Stomach (tissue), 9 donors: ENCODE results near the gene MX2. TPM values are rescaled to one million over a fixed set of nuclear protein-coding genes. Genes with fewer than 3 reads are reported as not detected.

ENCODE experiments used
- DNase-seq, 2 donors: peaks; one replicate each; pipeline versions ENCODE4 v3.0.0 to v3.0.0-alpha.2; 2013 to 2019
- H3K27ac ChIP-seq, 5 donors: fragments of 200-600 bp in 4 of 5; sonication (generic) in 4 of 5; one replicate each; pipeline ENCODE4 v1.5.1; 2013 to 2019; ENCODE audit warnings: mild to moderate bottlenecking in 1 of 5, moderate library complexity in 1 of 5
- H3K27me3 ChIP-seq, 3 donors: fragments of 200-600 bp; sonication (generic); one replicate each; pipeline ENCODE4 v1.5.1; 2017 to 2019; ENCODE audit warnings: mixed run types in 1 of 3
- H3K36me3 ChIP-seq, 4 donors: fragments of 200-600 bp; sonication (generic); 1 replicate in 3 of 4; 2 replicates in 1 of 4; pipeline ENCODE4 v1.5.1; 2016 to 2019
- H3K4me1 ChIP-seq, 4 donors: fragments of 200-600 bp; sonication (generic); one replicate each; pipeline ENCODE4 v1.5.1; 2016 to 2019
- H3K4me3 ChIP-seq, 4 donors: fragments of 200-600 bp; sonication (generic) in 3 of 4; one replicate each; pipeline ENCODE4 v1.5.1; 2016 to 2019; ENCODE audit warnings: mild to moderate bottlenecking in 1 of 4
- H3K9me3 ChIP-seq, 4 donors: fragments of 200-600 bp; sonication (generic); one replicate each; pipeline ENCODE4 v1.5.1; 2016 to 2019
- CTCF ChIP-seq, 7 experiments: fragments of 450-650 bp in 4 of 7; fragments of 200-600 bp in 3 of 7; sonication (generic) in 3 of 7; IDR thresholded peaks; one replicate each; pipeline ENCODE4 v1.5.1; 2016 to 2019; ENCODE audit warnings: antibody characterized with exemption in 7 of 7, control low read depth in 2 of 7, mild to moderate bottlenecking in 1 of 7
- EP300 ChIP-seq: sonication (generic); formaldehyde crosslinking; IDR thresholded peaks from one replicate; pipeline ENCODE4 v1.6.1; 2017; ENCODE audit warnings: antibody characterized with exemption
- POLR2A ChIP-seq, 4 donors: fragments of 450-650 bp; IDR thresholded peaks; one replicate each; pipeline ENCODE4 v1.6.1; 2016; ENCODE audit warnings: antibody characterized with exemption in 4 of 4, control low read depth in 2 of 4, mild to moderate bottlenecking in 1 of 4, moderate library complexity in 1 of 4
- POLR2AphosphoS5 ChIP-seq, 3 donors: sonication (generic); formaldehyde crosslinking; IDR thresholded peaks; one replicate each; pipeline ENCODE4 v1.6.1; 2016; ENCODE audit warnings: antibody characterized with exemption in 3 of 3
- whole genome bisulfite sequencing, 5 donors: extraction: QIAGEN DNeasy Blood & Tissue Kit in 3 of 5; methylation state at CpG; one replicate each; pipeline versions ENCODE4 v1.1.5 to v1.1.7; 2013 to 2018; 5-methylcytosine and 5-hydroxymethylcytosine counted together
- intact Hi-C: fragments of 100-400 bp; cut with DNase I; formaldehyde crosslinking; loops from one replicate; pipeline ENCODE4 v1.15.1; 2023; ENCODE audit warnings: low total_unique reads
- polyA plus RNA-seq, 3 donors: library from polyadenylated mRNA; stranded (reverse); fragments of 200-250 nt; gene quantifications; one replicate each; pipeline ENCODE4 v1.2.3, GENCODE V29; 2013
- total RNA-seq, 5 donors: library from RNA; depleted of rRNA; stranded (reverse); fragments of >200 nt; gene quantifications; one replicate each; pipeline versions ENCODE4 v1.1.0 to v1.2.3, GENCODE V29; 2014 to 2016
- donor health status: healthy with polysubstance abuse.
- donor health status: Bipolar disorder and iron deficiency.
- donor health status: healthy.

MX2 gene
- total and polyA plus RNA-seq, 8 donors: 5.0 to 85.8 (median 18.0) TPM

GRCh38 chr21:41345356-41345755 lies 16.5 kb upstream of the MX2 start:
- peak in 1 of 3 donors; percentile 10 for TF ChIP-seq POLR2AphosphoS5 (IDR thresholded peaks at IDR 0.05)
- TF ChIP-seq CTCF (IDR thresholded peaks at IDR 0.05): no peak
- Histone ChIP-seq H3K27me3 (no peaks in the 10 kb centered on the region), H3K36me3 (peaks cover 0 to 9% (median 2%) of the 10 kb centered on the region in 4 donors), H3K27ac (peak overlapping the region; percentile 14 to 79 (median 52)), H3K4me1 (peaks cover 0 to 27% (median 7%) of the 10 kb centered on the region in 4 donors), H3K4me3 (no peak overlapping the region), H3K9me3 (peaks cover 0 to 4% (median 0%) of the 10 kb centered on the region in 4 donors)
- intact Hi-C loops: no loop called here
- peak in 1 of 2 donors; percentile 74 for DNase-seq
- 81 to 91% (median 90%) methylated on average over 4 of the region's 4 CpGs for WGBS, 5 donors

GRCh38 chr21:41345934-41346685 lies 15.7 kb upstream of the MX2 start:
- no peak for TF ChIP-seq EP300
- no peak for TF ChIP-seq CTCF (IDR thresholded peaks at IDR 0.05)
- TF ChIP-seq POLR2A (IDR thresholded peaks at IDR 0.05): no peak
- peak in 1 of 3 donors; percentile 64 for TF ChIP-seq POLR2AphosphoS5 (IDR thresholded peaks at IDR 0.05)
- Histone ChIP-seq H3K27me3 (no peaks in the 10 kb centered on the region), H3K36me3 (peaks cover 0 to 9% (median 2%) of the 10 kb centered on the region in 4 donors), H3K9me3 (peaks cover 0 to 4% (median 0%) of the 10 kb centered on the region in 4 donors), H3K4me3 (no peak overlapping the region), H3K27ac (peak overlapping the region; percentile 52 to 79 (median 69)), H3K4me1 (peaks cover 0 to 27% (median 7%) of the 10 kb centered on the region in 4 donors)
- WGBS, 5 donors: 35 to 60% (median 45%) methylated on average over 13 of the region's 13 CpGs
- intact Hi-C loops: no loop called here
- DNase-seq: peak; percentile 80 to 84

- Histone ChIP-seq H3K27me3 (peaks cover 0 to 6% (median 0%) of the 10 kb centered on the region in 3 donors), H3K9me3 (peaks cover 0 to 4% (median 0%) of the 10 kb centered on the region in 4 donors), H3K36me3 (peaks cover 0 to 9% (median 2%) of the 10 kb centered on the region in 4 donors), H3K4me1 (peaks cover 0 to 27% (median 7%) of the 10 kb centered on the region in 4 donors), H3K27ac (peak overlapping the region; percentile 47 to 79 (median 55)), H3K4me3 (no peak overlapping the region)
- no peak for DNase-seq
- WGBS, 5 donors: 76 to 86% (median 80%) methylated on average over 8 of the region's 8 CpGs
- TF ChIP-seq POLR2A (IDR thresholded peaks at IDR 0.05): no peak
- no peak for TF ChIP-seq CTCF (IDR thresholded peaks at IDR 0.05)
- no peak for TF ChIP-seq POLR2AphosphoS5 (IDR thresholded peaks at IDR 0.05)
- TF ChIP-seq EP300: no peak
- intact Hi-C loops: no loop called here
Measured at GRCh38 chr21:41346758-41347157, 15.1 kb upstream of the MX2 start.

- DNase-seq: no peak
- H3K27ac ChIP-seq: no peak overlapping the region
- H3K4me1 ChIP-seq: peaks cover 0 to 27% (median 7%) of the 10 kb centered on the region in 4 donors
- 71 to 85% (median 78%) methylated on average over 6 of the region's 6 CpGs for WGBS, 5 donors
- intact Hi-C loops: no loop called here
- no peak overlapping the region for H3K4me3 ChIP-seq
- H3K27me3 ChIP-seq: peaks cover 0 to 12% (median 0%) of the 10 kb centered on the region in 3 donors
- TF ChIP-seq POLR2A (IDR thresholded peaks at IDR 0.05) (no peak), EP300 (no peak), CTCF (IDR thresholded peaks at IDR 0.05) (no peak), POLR2AphosphoS5 (IDR thresholded peaks at IDR 0.05) (no peak)
- no peaks in the 10 kb centered on the region for H3K9me3 ChIP-seq
- peaks cover 0 to 13% (median 2%) of the 10 kb centered on the region in 4 donors for H3K36me3 ChIP-seq
Measured at GRCh38 chr21:41348434-41348833, 13.4 kb upstream of the MX2 start.
